IPS-NIHi7 (cell line): ENCODE measurements around the gene LCAT.
"Not testable (repeated sequence)": the region's sequence is repeated elsewhere in the genome, so short reads cannot be mapped to it uniquely, and the experiment has no call there.

Experiments used
- DNase-seq: peaks from one replicate; pipeline ENCODE4 v3.0.0; 2012; ENCODE audit warnings: mixed read lengths; ENCODE audit errors: extremely low spot score

LCAT gene

GRCh38 chr16:67933805-67934204 is 10.1 kb downstream of the LCAT start:
- DNase-seq: no peak

- DNase-seq: no peak
Measured at GRCh38 chr16:67932462-67932840, 11.5 kb downstream of the LCAT start.

DNA sequence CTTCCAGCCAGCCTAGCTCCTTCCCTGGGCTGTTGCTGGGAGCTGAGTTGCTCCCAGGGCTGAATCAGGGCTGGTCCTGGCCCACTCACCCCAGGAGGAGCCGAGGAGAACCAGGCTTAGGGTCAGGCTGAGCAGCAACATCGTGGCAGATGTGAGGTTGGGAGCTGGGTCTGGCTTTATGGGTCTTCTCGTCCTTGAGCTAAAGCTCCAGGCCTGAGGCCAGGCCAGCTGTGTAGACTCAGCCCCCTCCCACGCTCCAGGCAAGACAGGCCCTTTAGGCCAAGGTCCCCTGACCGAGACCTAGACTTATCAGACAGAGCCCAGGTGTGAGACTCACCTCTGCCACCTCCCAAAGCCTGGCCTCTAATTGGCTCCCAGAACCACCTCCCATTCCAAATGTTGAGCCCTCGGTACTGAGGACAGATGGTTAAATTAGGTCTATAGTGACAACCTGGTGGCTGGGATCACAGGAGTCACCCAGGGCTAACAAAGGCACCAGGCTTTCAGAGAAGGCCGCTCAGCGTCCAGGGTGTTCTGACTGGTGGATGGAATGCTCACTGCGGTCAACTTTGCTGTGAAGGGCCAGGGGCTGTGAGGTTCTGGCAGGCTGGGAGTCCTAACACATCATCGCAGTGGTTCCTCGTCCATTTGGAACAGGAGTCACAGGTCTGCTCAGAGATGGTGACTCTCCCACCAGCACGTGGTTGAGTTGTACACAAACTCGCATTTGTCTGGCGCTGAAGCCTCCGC is 12.0 kb downstream of the LCAT start, which contains the start of gene CTRL:
Gene CTRL, minus strand, starts transcription at position 151 of the 750 bp plus-strand sequence. Its CDS starts 10 bp downstream, at position 141.
- no peak for DNase-seq

DNA sequence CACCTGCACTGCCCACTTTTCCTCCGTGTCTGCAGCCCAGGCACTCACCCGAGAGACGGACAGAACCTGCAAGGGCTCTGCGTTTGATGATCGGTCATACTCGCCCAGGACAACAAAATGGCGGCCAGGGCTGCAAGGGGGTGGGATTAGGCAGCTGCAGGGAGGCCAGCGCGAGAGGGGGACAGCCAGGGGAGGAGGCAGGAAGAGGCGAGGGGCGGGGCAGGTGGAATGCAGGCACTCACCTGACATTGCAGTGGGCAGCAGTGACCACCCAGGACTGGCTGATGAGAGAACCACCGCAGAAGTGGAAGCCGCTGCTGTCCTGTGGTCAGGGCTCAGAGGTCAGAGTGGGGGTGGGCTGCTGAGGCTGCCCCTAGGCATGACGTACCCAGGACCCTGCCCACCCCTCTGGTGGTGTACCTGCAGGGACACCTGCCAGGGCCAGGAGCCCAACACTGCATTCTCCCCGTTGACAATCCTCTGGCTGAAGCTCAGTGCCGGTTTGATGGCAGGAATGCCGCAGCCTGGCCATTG is 13.2 kb downstream of the LCAT start:
- no peak for DNase-seq

- DNase-seq: no peak
Measured at GRCh38 chr16:67930191-67930590, 13.7 kb downstream of the LCAT start.

- DNase-seq: peak; percentile 89
Measured at GRCh38 chr16:67928561-67929364, 15.2 kb downstream of the LCAT start.

DNA sequence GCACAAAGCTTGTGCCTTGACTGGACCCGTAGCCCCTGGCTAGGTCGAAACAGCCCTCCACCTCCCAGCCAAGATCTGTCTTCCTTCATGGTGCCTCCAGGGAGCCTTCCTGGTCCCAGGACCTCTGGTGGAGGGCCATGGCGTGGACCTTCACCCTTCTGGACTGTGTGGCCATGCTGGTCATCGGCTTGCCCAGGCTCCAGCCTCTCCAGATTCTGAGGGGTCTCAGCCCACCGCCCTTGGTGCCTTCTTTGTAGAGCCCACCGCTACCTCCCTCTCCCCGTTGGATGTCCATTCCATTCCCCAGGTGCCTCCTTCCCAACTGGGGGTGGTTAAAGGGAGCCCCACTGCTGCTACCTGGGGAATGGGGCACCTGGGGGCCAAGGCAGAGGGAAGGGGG is 15.8 kb downstream of the LCAT start:
- DNase-seq: no peak

GRCh38 chr16:67927131-67927941 is 16.6 kb downstream of the LCAT start:
- DNase-seq: no peak

DNA sequence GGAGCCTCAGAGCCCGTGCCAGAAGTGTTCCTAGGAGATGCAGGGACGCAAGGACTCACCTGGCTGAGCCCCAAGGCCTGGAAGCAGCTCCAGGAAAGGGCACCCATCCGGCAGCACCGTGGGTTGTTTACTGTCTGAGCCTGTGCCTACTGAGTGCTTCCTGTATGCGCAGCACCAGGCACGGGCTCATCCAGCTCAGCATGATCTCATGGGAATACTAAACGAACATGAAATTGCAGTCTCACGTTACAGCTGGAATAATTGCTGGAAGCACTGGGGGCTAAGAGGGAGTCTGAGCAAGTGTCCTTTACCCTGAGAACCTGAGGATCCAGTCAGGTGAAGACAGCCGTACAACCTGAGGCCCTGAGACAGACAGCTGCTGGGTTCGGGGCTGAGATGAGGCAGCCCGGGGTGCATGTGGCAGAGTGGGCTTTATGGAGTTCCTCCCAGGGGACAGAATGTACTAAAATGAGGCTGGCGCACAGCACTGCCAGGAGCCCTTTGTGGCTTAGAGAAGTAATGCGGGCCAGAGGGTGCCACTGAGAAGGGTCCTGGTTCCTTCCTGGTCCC is 17.7 kb downstream of the LCAT start:
- DNase-seq: peak; percentile 51

GRCh38 chr16:67924140-67924906 is 19.6 kb downstream of the LCAT start:
- no peak for DNase-seq

GRCh38 chr16:67923414-67924116 is 20.4 kb downstream of the LCAT start:
- DNase-seq: no peak

DNA sequence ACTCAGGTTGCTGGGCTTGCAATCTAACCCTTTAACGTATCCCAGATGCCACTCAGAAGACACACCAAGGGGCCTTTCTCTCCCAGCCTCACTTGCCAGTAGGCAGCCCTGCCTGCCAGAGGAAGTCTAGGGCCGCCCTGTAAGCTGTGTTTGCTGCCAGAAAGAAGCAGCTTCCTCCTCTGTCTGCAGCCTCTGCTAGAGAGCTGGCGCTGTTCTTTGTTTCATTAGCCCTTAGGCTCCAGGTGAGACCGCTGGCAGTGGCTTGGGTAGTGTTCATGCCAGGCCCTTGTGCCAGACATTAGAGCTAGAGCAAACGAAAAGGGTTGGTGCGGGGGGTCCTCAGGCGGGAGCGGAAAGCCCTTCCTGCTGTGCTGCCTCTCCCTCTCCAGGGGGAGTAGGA is 21.2 kb downstream of the LCAT start:
- no peak for DNase-seq

DNA sequence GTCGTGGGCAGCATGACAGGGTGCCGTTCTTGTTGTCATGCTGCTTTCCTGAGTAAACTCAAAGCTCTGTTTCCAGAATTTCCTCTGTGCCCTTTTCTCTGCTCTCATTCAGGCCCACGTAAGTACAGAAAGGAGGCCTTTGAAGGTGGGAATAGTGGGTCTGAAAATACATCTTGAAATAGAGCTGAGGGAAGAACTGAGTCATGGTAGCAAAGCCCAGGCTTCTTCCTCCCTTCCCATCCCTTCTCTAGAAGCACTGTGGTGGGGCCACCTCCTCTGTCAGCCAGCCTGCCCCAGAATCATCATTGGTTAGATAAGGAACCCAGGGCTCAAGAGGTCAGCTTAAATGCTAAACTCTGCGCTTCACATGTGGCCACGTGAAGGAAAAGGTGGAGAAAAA is 21.7 kb downstream of the LCAT start:
- DNase-seq: no peak

DNA sequence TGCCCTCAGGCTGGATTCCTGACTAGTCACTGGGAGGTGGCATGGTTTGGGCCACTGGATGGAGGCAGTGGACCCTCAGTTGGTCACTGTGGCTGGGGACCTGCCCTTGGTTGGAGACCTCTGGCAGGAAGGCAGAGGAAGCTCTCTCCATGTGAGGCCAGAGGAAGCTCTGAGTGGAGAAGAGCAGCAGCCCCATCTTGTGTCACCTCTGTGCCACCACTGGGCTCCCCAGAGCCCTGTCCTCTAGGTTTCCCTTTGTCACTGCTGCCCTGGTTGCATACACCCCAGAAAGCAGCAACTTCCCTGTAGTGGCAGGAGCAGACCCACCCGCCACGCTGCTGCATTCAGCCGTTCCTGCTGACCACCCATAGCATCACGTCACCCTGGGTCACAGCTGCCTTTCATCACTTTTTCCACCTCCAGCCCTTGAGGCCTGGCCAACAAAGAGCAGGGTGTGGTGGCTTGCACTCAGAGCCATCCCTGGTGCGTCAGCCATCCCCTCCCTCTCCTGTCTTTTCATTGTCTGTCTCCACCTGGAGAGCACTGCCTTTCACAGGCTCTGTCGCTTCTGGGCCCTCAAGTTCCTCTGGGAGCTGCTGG is 24.2 kb downstream of the LCAT start:
- DNase-seq: no peak

- no peak for DNase-seq
Measured at GRCh38 chr16:67917852-67918236, 26.1 kb downstream of the LCAT start.

DNA sequence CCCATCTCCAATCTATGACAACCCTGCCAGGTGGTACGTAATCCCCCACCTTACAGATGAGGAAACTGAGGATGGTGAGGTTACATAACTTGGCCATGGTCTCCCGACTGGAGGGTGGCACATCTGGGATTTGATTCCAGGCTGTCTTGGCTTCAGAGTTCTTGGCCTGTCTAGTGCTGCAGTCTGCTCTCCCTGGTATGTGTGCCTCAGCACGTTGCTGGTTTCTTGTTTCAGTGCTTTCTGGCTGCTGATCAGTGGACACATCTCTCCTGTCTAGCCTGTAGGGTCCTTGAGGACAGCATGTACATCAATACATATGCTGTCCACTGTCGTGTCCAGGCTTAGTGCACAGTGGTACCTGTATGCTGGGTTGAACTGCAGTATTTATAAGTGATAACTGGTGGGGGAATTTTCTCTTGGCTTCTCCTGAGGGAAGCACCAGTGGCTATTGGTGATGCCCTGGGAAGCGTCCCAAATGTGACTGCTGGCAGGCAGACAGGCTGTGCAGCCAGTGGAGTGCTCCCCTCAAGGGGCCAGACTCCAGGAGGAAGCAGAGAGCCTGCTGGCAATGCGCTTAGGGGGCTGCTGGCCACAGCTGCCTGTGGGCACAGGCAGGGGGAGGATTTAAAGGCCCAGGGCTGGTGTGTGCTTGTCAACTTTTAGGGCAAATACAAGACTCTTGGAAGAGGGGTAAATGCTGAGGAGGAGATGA is 26.6 kb downstream of the LCAT start:
- DNase-seq: no peak

DNA sequence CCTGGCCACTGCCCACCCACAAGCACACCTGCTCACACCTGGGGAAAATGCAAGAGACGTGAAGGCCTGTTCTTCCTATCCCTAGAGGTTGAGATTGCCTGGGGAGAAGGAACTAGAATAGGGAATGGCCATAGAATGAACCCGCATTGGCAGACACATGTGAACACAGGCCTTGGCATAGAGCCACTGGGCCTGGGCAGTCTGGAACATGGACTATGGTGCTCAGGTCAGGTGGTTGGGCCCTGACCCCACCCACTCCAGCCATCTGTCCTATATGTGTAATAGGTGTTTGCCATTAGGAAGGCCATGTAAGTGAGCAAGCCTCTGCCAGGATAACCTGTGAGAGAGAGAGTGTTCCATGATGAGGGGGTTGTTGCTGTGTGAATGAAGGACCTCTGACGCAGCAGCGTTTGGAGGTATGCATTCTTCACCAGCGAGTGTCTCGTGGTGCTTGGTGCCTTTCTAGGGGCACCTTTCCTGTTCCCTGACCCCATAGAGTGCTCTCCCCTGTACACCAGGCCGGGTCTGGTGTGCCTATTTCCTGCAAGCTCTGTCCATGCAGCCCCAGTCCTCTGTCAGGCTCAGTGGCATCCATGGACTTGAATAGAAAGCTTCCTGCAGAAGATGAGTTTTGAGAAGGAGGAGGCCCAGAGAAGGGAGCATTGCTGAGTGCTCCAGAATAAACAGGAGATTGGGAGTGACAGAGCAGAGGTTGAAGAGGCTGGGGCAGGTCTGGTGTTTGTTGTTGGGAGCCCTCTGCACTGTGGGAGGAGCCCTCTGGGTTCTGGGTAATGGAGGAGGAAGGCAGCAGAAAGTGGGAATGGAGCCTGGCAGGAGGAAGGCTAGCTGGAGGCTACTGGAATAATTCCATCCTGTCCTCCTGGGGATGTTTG is 27.8 kb downstream of the LCAT start:
- DNase-seq: no peak

DNA sequence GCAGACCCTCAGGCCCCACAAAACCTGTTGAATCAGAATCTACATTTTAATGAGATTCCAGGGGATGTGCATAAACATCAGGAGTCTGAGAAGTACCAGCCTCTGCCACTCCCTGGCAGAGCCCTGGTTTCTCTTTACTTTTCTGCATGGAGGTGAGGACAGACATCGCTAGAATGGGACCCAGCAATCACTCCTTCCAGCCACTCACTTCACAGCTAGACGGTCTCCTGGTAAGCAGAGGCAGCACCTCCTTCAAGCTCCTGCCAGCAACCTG is 28.5 kb downstream of the LCAT start:
- DNase-seq: not testable (repeated sequence)
